SK-N-SH (cell line): ENCODE measurements around the gene ISCA2.

Source experiments
- CHD2 ChIP-seq: fragments of 150-350 bp; IDR thresholded peaks from 2 replicates; pipeline ENCODE4 v1.6.1; 2018; ENCODE audit warnings: low read length; ENCODE audit not compliant: partially characterized antibody
- ELF1 ChIP-seq: IDR thresholded peaks from 2 replicates; pipeline ENCODE4 v1.4.0; 2012
- EZH2phosphoT487 ChIP-seq: fragments of 200-600 bp; sonication (generic); IDR thresholded peaks from 2 replicates; pipeline ENCODE4 v1.6.1; 2017; ENCODE audit warnings: low read depth, mixed run types, mild to moderate bottlenecking, antibody characterized with exemption, moderate library complexity, borderline replicate concordance
- FOXJ3 ChIP-seq: sonication (generic); formaldehyde crosslinking; IDR thresholded peaks from 2 replicates; pipeline ENCODE4 v1.5.1; 2020; ENCODE audit warnings: mild to moderate bottlenecking, missing genetic modification reagents
- MAX ChIP-seq: IDR thresholded peaks from 2 replicates; pipeline ENCODE4 v1.4.0; 2012; ENCODE audit warnings: low read depth
- NFIC ChIP-seq: IDR thresholded peaks from 2 replicates; pipeline ENCODE4 v1.4.0; 2012; ENCODE audit warnings: borderline replicate concordance
- NRF1 ChIP-seq: IDR thresholded peaks from 2 replicates; pipeline ENCODE4 v1.6.1; 2012; ENCODE audit warnings: low read depth, mild to moderate bottlenecking, low read length
- POLR2AphosphoS5 ChIP-seq: IDR thresholded peaks from 2 replicates; pipeline ENCODE4 v1.6.1; 2012; ENCODE audit warnings: low read depth, low read length
- REST ChIP-seq: IDR thresholded peaks from 2 replicates; pipeline ENCODE4 v1.6.1; 2012; ENCODE audit warnings: mild to moderate bottlenecking, low read depth, low read length, moderate library complexity
- TAF1 ChIP-seq: IDR thresholded peaks from 2 replicates; pipeline ENCODE4 v1.6.1; 2012; ENCODE audit warnings: low read depth, mild to moderate bottlenecking, low read length, moderate library complexity, borderline replicate concordance
- TCF12 ChIP-seq: IDR thresholded peaks from 2 replicates; pipeline ENCODE4 v1.4.0; 2012
- TF ChIP-seq, protein P1 (sequence below): fragments of 200-600 bp; sonication (generic); IDR thresholded peaks from 2 replicates; pipeline ENCODE4 v1.6.1; 2017; ENCODE audit warnings: antibody characterized with exemption, mild to moderate bottlenecking, moderate library complexity

- TF ChIP-seq ELF1 (no peak), POLR2AphosphoS5 (no peak), EZH2phosphoT487 (no peak), TCF12 (no peak), REST (no peak), NRF1 (no peak), MAX (no peak), FOXJ3 (CRISPR knock-in tag) (no peak), TAF1 (no peak), NFIC (no peak), CHD2 (no peak)
- TF ChIP-seq, protein P1, sequence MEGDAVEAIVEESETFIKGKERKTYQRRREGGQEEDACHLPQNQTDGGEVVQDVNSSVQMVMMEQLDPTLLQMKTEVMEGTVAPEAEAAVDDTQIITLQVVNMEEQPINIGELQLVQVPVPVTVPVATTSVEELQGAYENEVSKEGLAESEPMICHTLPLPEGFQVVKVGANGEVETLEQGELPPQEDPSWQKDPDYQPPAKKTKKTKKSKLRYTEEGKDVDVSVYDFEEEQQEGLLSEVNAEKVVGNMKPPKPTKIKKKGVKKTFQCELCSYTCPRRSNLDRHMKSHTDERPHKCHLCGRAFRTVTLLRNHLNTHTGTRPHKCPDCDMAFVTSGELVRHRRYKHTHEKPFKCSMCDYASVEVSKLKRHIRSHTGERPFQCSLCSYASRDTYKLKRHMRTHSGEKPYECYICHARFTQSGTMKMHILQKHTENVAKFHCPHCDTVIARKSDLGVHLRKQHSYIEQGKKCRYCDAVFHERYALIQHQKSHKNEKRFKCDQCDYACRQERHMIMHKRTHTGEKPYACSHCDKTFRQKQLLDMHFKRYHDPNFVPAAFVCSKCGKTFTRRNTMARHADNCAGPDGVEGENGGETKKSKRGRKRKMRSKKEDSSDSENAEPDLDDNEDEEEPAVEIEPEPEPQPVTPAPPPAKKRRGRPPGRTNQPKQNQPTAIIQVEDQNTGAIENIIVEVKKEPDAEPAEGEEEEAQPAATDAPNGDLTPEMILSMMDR = no peak
These were observed 28.2 kb downstream of the ISCA2 start for GRCh38 chr14:74521756-74522155.
